C4-2B (cell line): ENCODE measurements around the gene ZER1.

Experiments used
- CTCF ChIP-seq: fragments of 450-650 bp; conservative IDR thresholded peaks from 2 replicates; pipeline ENCODE4 v1.5.1; 2017; ENCODE audit warnings: mild to moderate bottlenecking
- ZFX ChIP-seq: fragments of 450-650 bp; IDR thresholded peaks from 2 replicates; pipeline ENCODE4 v1.6.1; 2017

GRCh38 chr9:128753627-128754026 is 18.1 kb downstream of the ZER1 start:
- TF ChIP-seq CTCF (no peak), ZFX (no peak)
